GM18520 (cell line): ENCODE data around the gene BUD13.
"Not testable (repeated sequence)": the region's sequence is repeated elsewhere in the genome, so short reads cannot be mapped to it uniquely, and the experiment has no call there.

Source experiments
- ATAC-seq: cut with Tn5 transposase; IDR thresholded peaks from one replicate; pipeline ENCODE4 v1.9.1; 2021; ENCODE audit not compliant: unreplicated experiment

Gene BUD13

GRCh38 chr11:116762132-116762531, 10.7 kb downstream of the BUD13 start:
- no peak for ATAC-seq

GRCh38 chr11:116756044-116756443, 16.7 kb downstream of the BUD13 start:
- ATAC-seq, result not testable (repeated sequence)

- no peak for ATAC-seq
Measured at GRCh38 chr11:116750070-116750718, 22.6 kb downstream of the BUD13 start.

- no peak for ATAC-seq
Measured at GRCh38 chr11:116742104-116742503, 30.7 kb downstream of the BUD13 start.

GRCh38 chr11:116740741-116741140, 32.0 kb downstream of the BUD13 start:
- no peak for ATAC-seq

- no peak for ATAC-seq
Measured at GRCh38 chr11:116738975-116739374, 33.8 kb downstream of the BUD13 start.

- ATAC-seq, result no peak
Measured at GRCh38 chr11:116736763-116737162, 36.0 kb downstream of the BUD13 start.

- ATAC-seq, result no peak
Measured at GRCh38 chr11:116733969-116734508, 38.7 kb downstream of the BUD13 start.

- ATAC-seq, result no peak
Measured at GRCh38 chr11:116733043-116733755, 39.6 kb downstream of the BUD13 start.

- ATAC-seq, result peak; percentile 56
Measured at GRCh38 chr11:116732271-116733042, 40.3 kb downstream of the BUD13 start.

GRCh38 chr11:116731821-116732220, 41.0 kb downstream of the BUD13 start:
- no peak for ATAC-seq

GRCh38 chr11:116731097-116731761, 41.6 kb downstream of the BUD13 start:
- ATAC-seq, result no peak

- ATAC-seq, result no peak
Measured at GRCh38 chr11:116730601-116731000, 42.2 kb downstream of the BUD13 start.

GRCh38 chr11:116730241-116730561, 42.6 kb downstream of the BUD13 start:
- ATAC-seq, result no peak

GRCh38 chr11:116729501-116730240, 43.1 kb downstream of the BUD13 start:
- no peak for ATAC-seq

GRCh38 chr11:116727990-116728389, 44.8 kb downstream of the BUD13 start:
- ATAC-seq, result no peak

- no peak for ATAC-seq
Measured at GRCh38 chr11:116725434-116726221, 47.2 kb downstream of the BUD13 start.

GRCh38 chr11:116724813-116725212, 48.0 kb downstream of the BUD13 start:
- no peak for ATAC-seq

- ATAC-seq, result no peak
Measured at GRCh38 chr11:116723511-116723910, 49.3 kb downstream of the BUD13 start.

GRCh38 chr11:116721988-116722387, 50.8 kb downstream of the BUD13 start:
- no peak for ATAC-seq
